HCT116 (cell line): ENCODE results near the gene RPL37A. TPM values are rescaled to one million over a fixed set of nuclear protein-coding genes. Genes with fewer than 3 reads are reported as not detected.

ENCODE experiments used
- ATAC-seq: fragments of 200-7000 bp; cut with Tn5 transposase; 2 replicates; pipeline ENCODE4 v1.9.1; 2020; ENCODE audit warnings: mild to moderate bottlenecking, moderate library complexity
- BruUV-seq: library from RNA; stranded (reverse); fragments of 400-500 nt; replicated peaks from 2 replicates; lab custom pipeline; 2021; lab: Mats Ljungman, UMichigan
- CTCF ChIA-PET: fragments of 300-600 bp; sonication (Branson Sonifier 250); formaldehyde crosslinking; loops from one replicate; lab custom pipeline; 2021; ENCODE audit warnings: antibody characterized with exemption; lab: Charles Lee
- POLR2A ChIA-PET: fragments of 300-600, 350-600 bp; sonication (Branson Sonifier 250); formaldehyde crosslinking; loops from one replicate; lab custom pipeline; 2021; ENCODE audit warnings: antibody characterized with exemption; lab: Charles Lee
- RAD21 ChIA-PET, 2 experiments: fragments of 300-600 bp; sonication (Branson Sonifier 250); formaldehyde crosslinking; loops; one replicate each; lab custom pipeline; 2023; ENCODE audit warnings: low total read pairs in 2 of 2; ENCODE audit not compliant: uncharacterized antibody in 2 of 2, unreplicated experiment in 2 of 2, low non-redundant PET in 1 of 2; lab: Charles Lee
- DNase-seq: peaks from one replicate; pipeline ENCODE4 v3.0.0-alpha.2; 2010; ENCODE audit warnings: low read depth, low spot score
- H2AFZ ChIP-seq: fragments of 200-600 bp; shearing (Covaris generic), sonication (generic); 2 replicates; pipeline ENCODE4 v1.6.1; 2017; ENCODE audit warnings: low read depth, mixed run types, mixed read lengths, antibody characterized with exemption, low read length; ENCODE audit not compliant: poor library complexity, severe bottlenecking
- H3K27ac ChIP-seq: 2 replicates; pipeline ENCODE4 v1.5.1; 2012; ENCODE audit warnings: low read depth, low read length
- H3K27me3 ChIP-seq: fragments of 200-600 bp; sonication (generic); 2 replicates; pipeline ENCODE4 v1.6.1; 2016; ENCODE audit warnings: mixed run types, low read length, mixed read lengths; ENCODE audit not compliant: insufficient read depth
- H3K36me3 ChIP-seq, 2 experiments: fragments of 200-500 bp in 1 of 2; fragments of 200-600 bp in 1 of 2; sonication (Bioruptor generic) in 1 of 2; sonication (generic) in 1 of 2; 2 replicates each; pipeline versions ENCODE4 v1.5.1 to v1.6.1; 2014 to 2016; ENCODE audit warnings: low read length in 2 of 2, inconsistent platforms in 1 of 2, mixed read lengths in 1 of 2, mixed run types in 1 of 2; ENCODE audit not compliant: insufficient read depth in 2 of 2, control insufficient read depth in 1 of 2
- H3K4me1 ChIP-seq, 2 experiments: fragments of 200-600 bp in 1 of 2; sonication (generic) in 1 of 2; 2 replicates each; pipeline versions ENCODE4 v1.5.1 to v1.6.1; 2012 to 2017; ENCODE audit warnings: low read length in 2 of 2, inconsistent platforms in 1 of 2, mild to moderate bottlenecking in 1 of 2, mixed read lengths in 1 of 2, mixed run types in 1 of 2, moderate library complexity in 1 of 2; ENCODE audit not compliant: insufficient read depth in 2 of 2, control insufficient read depth in 1 of 2
- H3K4me2 ChIP-seq: fragments of 200-600 bp; sonication (generic); 2 replicates; pipeline ENCODE4 v1.6.1; 2017; ENCODE audit warnings: mixed run types, low read length, mixed read lengths
- H3K4me3 ChIP-seq, 2 experiments: fragments of 200-600 bp in 1 of 2; sonication (generic) in 1 of 2; replicated peaks in 1 of 2; 2 replicates each; pipeline ENCODE4 v1.5.1; 2011 to 2016; ENCODE audit warnings: low read length in 2 of 2, control low read depth in 1 of 2, low read depth in 1 of 2, mild to moderate bottlenecking in 1 of 2, mixed read lengths in 1 of 2, mixed run types in 1 of 2
- H3K79me2 ChIP-seq: fragments of 200-600 bp; sonication (generic); 2 replicates; pipeline ENCODE4 v1.6.1; 2017; ENCODE audit warnings: mild to moderate bottlenecking, mixed run types, low read length, moderate library complexity, mixed read lengths; ENCODE audit not compliant: insufficient read depth
- H3K9ac ChIP-seq: fragments of 200-600 bp; sonication (generic); 2 replicates; pipeline ENCODE4 v1.6.1; 2016; ENCODE audit warnings: low read length, mixed read lengths
- H3K9me2 ChIP-seq: fragments of 200-600 bp; sonication (generic), shearing (Covaris generic); 2 replicates; pipeline ENCODE4 v1.6.1; 2017; ENCODE audit warnings: mixed run types, mild to moderate bottlenecking, moderate library complexity; ENCODE audit not compliant: insufficient read depth
- H3K9me3 ChIP-seq, 2 experiments: fragments of 200-500 bp in 1 of 2; fragments of 200-600 bp in 1 of 2; sonication (Bioruptor generic) in 1 of 2; sonication (generic) in 1 of 2; 2 replicates each; pipeline ENCODE4 v1.6.1; 2014 to 2017; ENCODE audit warnings: low read length in 2 of 2, mixed read lengths in 2 of 2, inconsistent platforms in 1 of 2, low read depth in 1 of 2, mild to moderate bottlenecking in 1 of 2, mixed run types in 1 of 2, moderate library complexity in 1 of 2; ENCODE audit not compliant: control insufficient read depth in 1 of 2, insufficient read depth in 1 of 2
- H4K20me1 ChIP-seq: fragments of 200-600 bp; sonication (generic), shearing (Covaris generic); 2 replicates; pipeline ENCODE4 v1.6.1; 2017; ENCODE audit warnings: mixed run types, mild to moderate bottlenecking, moderate library complexity; ENCODE audit not compliant: insufficient read depth
- CBX3 ChIP-seq: IDR thresholded peaks from 2 replicates; pipeline ENCODE4 v1.6.1; 2012; ENCODE audit warnings: low read depth
- CEBPB ChIP-seq: IDR thresholded peaks from 2 replicates; pipeline ENCODE4 v1.6.1; 2012; ENCODE audit warnings: low read depth
- EGR1 ChIP-seq: IDR thresholded peaks from 2 replicates; pipeline ENCODE4 v1.6.1; 2012; ENCODE audit warnings: low read depth
- ELF1 ChIP-seq: IDR thresholded peaks from 2 replicates; pipeline ENCODE4 v1.6.1; 2012; ENCODE audit warnings: low read depth, borderline replicate concordance
- EZH2 ChIP-seq: fragments of 200-600 bp; sonication (generic); IDR thresholded peaks from 2 replicates; pipeline ENCODE4 v1.6.1; 2017; ENCODE audit warnings: antibody characterized with exemption, mixed run types
- EZH2phosphoT487 ChIP-seq: fragments of 200-600 bp; IDR thresholded peaks from 2 replicates; pipeline ENCODE4 v1.6.1; 2018; ENCODE audit warnings: antibody characterized with exemption, borderline replicate concordance
- FOSL1 ChIP-seq: IDR thresholded peaks from 2 replicates; pipeline ENCODE4 v1.6.1; 2012; ENCODE audit warnings: low read depth
- POLR2A ChIP-seq: IDR thresholded peaks from 2 replicates; pipeline ENCODE4 v1.7.0; 2011; ENCODE audit warnings: borderline replicate concordance; ENCODE audit not compliant: insufficient read depth, insufficient read length; ENCODE audit errors: extremely low read depth
- RAD21 ChIP-seq: IDR thresholded peaks from 2 replicates; pipeline ENCODE4 v1.6.1; 2012; ENCODE audit warnings: low read depth, mild to moderate bottlenecking
- SIN3A ChIP-seq: IDR thresholded peaks from 2 replicates; pipeline ENCODE4 v1.6.1; 2012; ENCODE audit warnings: low read depth
- SP1 ChIP-seq: IDR thresholded peaks from 2 replicates; pipeline ENCODE4 v1.6.1; 2012; ENCODE audit warnings: low read depth
- SRF ChIP-seq: IDR thresholded peaks from 2 replicates; pipeline ENCODE4 v1.6.1; 2012; ENCODE audit warnings: low read depth
- TCF7L2 ChIP-seq: IDR thresholded peaks from 2 replicates; pipeline ENCODE4 v1.7.0; 2011; ENCODE audit warnings: borderline replicate concordance, inconsistent platforms; ENCODE audit not compliant: insufficient read depth, insufficient read length; ENCODE audit errors: extremely low read depth
- ZFX ChIP-seq: fragments of 450-650 bp; IDR thresholded peaks from 2 replicates; pipeline ENCODE4 v1.6.1; 2017
- ZNF274 ChIP-seq: fragments of 200-500 bp; sonication (Bioruptor generic); IDR thresholded peaks from 2 replicates; pipeline ENCODE4 v1.6.1; 2014; ENCODE audit warnings: mild to moderate bottlenecking, low read depth, low read length, inconsistent platforms
- intact Hi-C: fragments of 100-400 bp; cut with micrococcal nuclease; formaldehyde crosslinking; loops from 2 replicates; pipeline ENCODE4 v1.10.0; 2022
- total RNA-seq: library from RNA; stranded (reverse); gene quantifications from one replicate; pipeline ENCODE4 v1.2.1, GENCODE V29; 2021; ENCODE audit not compliant: unreplicated experiment
- TF ChIP-seq, protein P1 (sequence below): IDR thresholded peaks from 2 replicates; pipeline ENCODE4 v1.6.1; 2012
- TF ChIP-seq, protein P2 (sequence below): IDR thresholded peaks from 2 replicates; pipeline ENCODE4 v1.6.1; 2012; ENCODE audit warnings: low read depth

The RPL37A gene
- total RNA-seq, 1 experiment from 2014 or later, result 3,018 TPM

GRCh38 chr2:216537366-216537765, 38.7 kb downstream of the RPL37A start:
- peaks cover 0 to 10% of the 10 kb centered on the region in 2 experiments; a peak in 1 of 4 replicates for H3K4me1 ChIP-seq
- DNase-seq (no peak), ATAC-seq (no peak)
- H3K27ac ChIP-seq, result no peak overlapping the region
- no peaks in the 10 kb centered on the region for H3K9me3 ChIP-seq
- no peaks in the 10 kb centered on the region for H3K36me3 ChIP-seq
- H3K27me3 ChIP-seq, result no peaks in the 10 kb centered on the region
- no TSS peak for BruUV-seq
- no peaks in the 10 kb centered on the region for H4K20me1 ChIP-seq
- intact Hi-C loops, result no loop called here
- TF ChIP-seq POLR2A (no peak), ZNF274 (no peak), ELF1 (no peak), FOSL1 (no peak), EZH2 (no peak), CEBPB (no peak), TCF7L2 (no peak), RAD21 (no peak), SRF (no peak), SIN3A (no peak)
- TF ChIP-seq, protein P1, sequence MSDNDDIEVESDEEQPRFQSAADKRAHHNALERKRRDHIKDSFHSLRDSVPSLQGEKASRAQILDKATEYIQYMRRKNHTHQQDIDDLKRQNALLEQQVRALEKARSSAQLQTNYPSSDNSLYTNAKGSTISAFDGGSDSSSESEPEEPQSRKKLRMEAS, result no peak
- no peak overlapping the region for H2AFZ ChIP-seq
- no peak overlapping the region for H3K9ac ChIP-seq
- RAD21 ChIA-PET, result no interaction called here
- H3K79me2 ChIP-seq, result no peaks in the 10 kb centered on the region
- POLR2A ChIA-PET, result no interaction called here
- H3K4me3 ChIP-seq, result no peak overlapping the region
- CTCF ChIA-PET, result no interaction called here
- H3K9me2 ChIP-seq, result no peaks in the 10 kb centered on the region
- no peak overlapping the region for H3K4me2 ChIP-seq

GRCh38 chr2:216538538-216538937, 39.9 kb downstream of the RPL37A start:
- CTCF ChIA-PET, result no interaction called here
- no TSS peak for BruUV-seq
- H3K4me2 ChIP-seq, result no peak overlapping the region
- no peak for TF ChIP-seq SP1
- TF ChIP-seq, protein P1, result no peak
- TF ChIP-seq EZH2phosphoT487, result no peak
- TF ChIP-seq CEBPB, result no peak
- TF ChIP-seq EGR1, result no peak
- TF ChIP-seq, protein P2, sequence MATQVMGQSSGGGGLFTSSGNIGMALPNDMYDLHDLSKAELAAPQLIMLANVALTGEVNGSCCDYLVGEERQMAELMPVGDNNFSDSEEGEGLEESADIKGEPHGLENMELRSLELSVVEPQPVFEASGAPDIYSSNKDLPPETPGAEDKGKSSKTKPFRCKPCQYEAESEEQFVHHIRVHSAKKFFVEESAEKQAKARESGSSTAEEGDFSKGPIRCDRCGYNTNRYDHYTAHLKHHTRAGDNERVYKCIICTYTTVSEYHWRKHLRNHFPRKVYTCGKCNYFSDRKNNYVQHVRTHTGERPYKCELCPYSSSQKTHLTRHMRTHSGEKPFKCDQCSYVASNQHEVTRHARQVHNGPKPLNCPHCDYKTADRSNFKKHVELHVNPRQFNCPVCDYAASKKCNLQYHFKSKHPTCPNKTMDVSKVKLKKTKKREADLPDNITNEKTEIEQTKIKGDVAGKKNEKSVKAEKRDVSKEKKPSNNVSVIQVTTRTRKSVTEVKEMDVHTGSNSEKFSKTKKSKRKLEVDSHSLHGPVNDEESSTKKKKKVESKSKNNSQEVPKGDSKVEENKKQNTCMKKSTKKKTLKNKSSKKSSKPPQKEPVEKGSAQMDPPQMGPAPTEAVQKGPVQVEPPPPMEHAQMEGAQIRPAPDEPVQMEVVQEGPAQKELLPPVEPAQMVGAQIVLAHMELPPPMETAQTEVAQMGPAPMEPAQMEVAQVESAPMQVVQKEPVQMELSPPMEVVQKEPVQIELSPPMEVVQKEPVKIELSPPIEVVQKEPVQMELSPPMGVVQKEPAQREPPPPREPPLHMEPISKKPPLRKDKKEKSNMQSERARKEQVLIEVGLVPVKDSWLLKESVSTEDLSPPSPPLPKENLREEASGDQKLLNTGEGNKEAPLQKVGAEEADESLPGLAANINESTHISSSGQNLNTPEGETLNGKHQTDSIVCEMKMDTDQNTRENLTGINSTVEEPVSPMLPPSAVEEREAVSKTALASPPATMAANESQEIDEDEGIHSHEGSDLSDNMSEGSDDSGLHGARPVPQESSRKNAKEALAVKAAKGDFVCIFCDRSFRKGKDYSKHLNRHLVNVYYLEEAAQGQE, result no peak
- TF ChIP-seq ZNF274, result no peak
- TF ChIP-seq ELF1, result no peak
- TF ChIP-seq CBX3, result no peak
- TF ChIP-seq SIN3A, result no peak
- TF ChIP-seq ZFX, result no peak

More at GRCh38 chr2:216538538-216538937, 39.9 kb downstream of the RPL37A start:
- Histone ChIP-seq H2AFZ (no peak overlapping the region), H4K20me1 (no peaks in the 10 kb centered on the region), H3K9ac (no peak overlapping the region), H3K9me3 (no peaks in the 10 kb centered on the region), H3K36me3 (no peaks in the 10 kb centered on the region), H3K27ac (no peak overlapping the region), H3K27me3 (no peaks in the 10 kb centered on the region), H3K4me1 (peaks cover 0 to 10% of the 10 kb centered on the region in 2 experiments; a peak in 1 of 4 replicates), H3K4me3 (no peak overlapping the region), H3K79me2 (no peaks in the 10 kb centered on the region), H3K9me2 (no peaks in the 10 kb centered on the region)
- DNase-seq (no peak), ATAC-seq (no peak)
- ChIA-PET RAD21 (no interaction called here), POLR2A (no interaction called here)
- intact Hi-C loops, result no loop called here
